HG03196 (cell line): ENCODE measurements around the gene TMPO.
"Not testable (repeated sequence)": the region's sequence is repeated elsewhere in the genome, so short reads cannot be mapped to it uniquely, and the experiment has no call there.

Source experiments
- ATAC-seq: cut with Tn5 transposase; IDR thresholded peaks from one replicate; pipeline ENCODE4 v1.9.1; 2021; ENCODE audit not compliant: unreplicated experiment

Gene TMPO

GRCh38 chr12:98576795-98577194, 61.4 kb downstream of the TMPO start:
- not testable (repeated sequence) for ATAC-seq

GRCh38 chr12:98578392-98578791, 63.0 kb downstream of the TMPO start:
- ATAC-seq: no peak

GRCh38 chr12:98578821-98579220, 63.4 kb downstream of the TMPO start:
- ATAC-seq: no peak

GRCh38 chr12:98579347-98579746, 64.0 kb downstream of the TMPO start:
- no peak for ATAC-seq

GRCh38 chr12:98579835-98580234, 64.4 kb downstream of the TMPO start:
- no peak for ATAC-seq

GRCh38 chr12:98580695-98581094, 65.3 kb downstream of the TMPO start:
- no peak for ATAC-seq

- ATAC-seq: no peak
Observed at GRCh38 chr12:98581101-98581500, 65.7 kb downstream of the TMPO start.

GRCh38 chr12:98582093-98582492, 66.7 kb downstream of the TMPO start:
- no peak for ATAC-seq

GRCh38 chr12:98587084-98587483, 71.7 kb downstream of the TMPO start:
- ATAC-seq: no peak

GRCh38 chr12:98591209-98591608, 75.8 kb downstream of the TMPO start:
- no peak for ATAC-seq

GRCh38 chr12:98592825-98593322, 77.5 kb downstream of the TMPO start:
- peak; percentile 0 for ATAC-seq

GRCh38 chr12:98593351-98594049, 78.1 kb downstream of the TMPO start, which contains the start of gene SLC25A3:
Gene SLC25A3 (plus strand): TSS chr12:98593686. CDS start chr12:98593979, 293 bp downstream.
- peak; percentile 100 for ATAC-seq

- peak; percentile 11 for ATAC-seq
Observed at GRCh38 chr12:98594050-98594835, 78.9 kb downstream of the TMPO start.

GRCh38 chr12:98595243-98595988, 80.0 kb downstream of the TMPO start:
- no peak for ATAC-seq

- not testable (repeated sequence) for ATAC-seq
Observed at GRCh38 chr12:98597313-98597712, 81.9 kb downstream of the TMPO start.
